CD1c-positive myeloid dendritic cell (primary cell): ENCODE results near the gene GXYLT2.
"Not testable (repeated sequence)": the region's sequence is repeated elsewhere in the genome, so short reads cannot be mapped to it uniquely, and the experiment has no call there.

Experiments used
- DNase-seq: peaks from one replicate; pipeline ENCODE4 v3.0.0-alpha.2; 2016; ENCODE audit errors: extremely low spot score

The GXYLT2 gene

DNA sequence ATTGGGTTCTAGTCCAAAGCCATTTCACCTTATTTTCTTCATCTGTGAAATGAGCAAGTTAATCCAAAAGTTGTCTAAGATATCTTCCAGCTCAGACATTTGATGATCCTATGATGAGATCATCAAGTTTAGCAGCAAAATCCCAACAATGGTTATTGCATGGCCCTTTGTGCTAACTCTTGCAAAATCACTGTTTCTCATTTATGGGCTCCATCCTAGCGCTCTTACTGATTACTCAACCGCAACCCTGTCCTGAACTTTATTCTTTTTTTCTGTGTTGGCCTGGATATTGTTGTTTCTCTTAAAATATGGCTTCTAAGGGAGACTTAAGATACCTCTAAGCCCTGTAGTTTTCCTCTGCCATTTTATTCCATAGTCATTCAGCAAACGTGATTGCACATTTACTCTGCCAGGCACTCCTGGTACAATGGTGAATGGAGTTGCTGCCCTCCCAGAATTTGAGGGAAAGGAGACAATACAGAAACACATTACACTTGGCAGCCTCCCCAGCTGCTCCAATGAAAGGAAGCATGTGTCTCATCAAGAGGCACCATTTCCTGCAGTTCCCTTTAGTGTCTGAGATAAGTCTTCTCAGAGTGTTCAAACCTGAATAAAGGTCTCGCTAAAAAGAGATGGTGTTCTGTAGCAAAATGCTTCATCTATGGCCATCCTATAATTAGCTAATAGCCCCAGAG lies 4.4 kb downstream of the GXYLT2 start:
- DNase-seq, result no peak

DNA sequence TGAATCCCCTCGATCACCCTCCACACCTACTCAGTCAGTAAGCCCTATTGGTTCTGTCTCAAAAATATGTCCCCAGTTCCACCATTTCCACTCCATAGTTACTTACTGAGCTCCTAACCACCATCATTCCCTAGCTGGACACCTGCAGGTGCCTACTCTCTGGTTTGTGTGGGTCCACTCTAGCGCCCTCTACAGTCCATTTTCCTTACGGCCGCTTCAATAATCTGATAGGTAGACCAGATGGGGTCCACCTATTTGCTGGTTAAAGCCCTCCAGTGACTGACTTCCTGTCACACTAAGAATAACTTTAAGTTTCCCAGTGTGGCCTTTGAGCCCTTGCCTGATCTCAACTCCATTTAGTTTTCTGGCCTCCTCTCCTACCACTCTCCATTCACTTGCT lies 5.0 kb downstream of the GXYLT2 start:
- DNase-seq, result no peak

DNA sequence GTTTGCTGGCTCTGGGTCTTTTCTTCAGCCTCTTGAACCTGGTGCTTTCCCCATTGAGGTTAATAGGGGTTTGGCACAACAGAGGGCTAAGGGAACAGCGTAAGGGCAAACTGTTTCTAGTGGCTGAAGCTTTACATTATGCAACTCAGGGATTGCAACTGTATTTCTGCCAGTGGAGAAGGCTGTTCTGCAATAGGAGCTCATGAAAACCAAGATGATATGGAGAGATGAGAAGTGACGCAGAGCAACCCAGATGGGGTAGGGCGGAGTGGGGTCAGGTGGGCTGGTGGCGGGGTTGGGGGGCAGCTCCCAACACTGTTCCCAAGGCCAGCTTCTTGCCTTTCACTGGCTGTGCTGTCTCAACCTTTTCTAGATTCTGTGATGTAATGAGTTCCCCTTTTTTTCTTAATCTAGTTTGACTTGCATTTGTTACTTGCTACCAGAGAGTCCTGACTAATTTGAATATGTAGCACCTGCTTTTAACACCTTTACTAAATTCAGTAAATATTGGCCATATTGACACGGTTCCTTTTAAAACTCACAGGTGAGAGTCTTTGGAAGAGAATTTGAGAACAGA lies 7.2 kb downstream of the GXYLT2 start:
- peak; percentile 8 for DNase-seq

DNA sequence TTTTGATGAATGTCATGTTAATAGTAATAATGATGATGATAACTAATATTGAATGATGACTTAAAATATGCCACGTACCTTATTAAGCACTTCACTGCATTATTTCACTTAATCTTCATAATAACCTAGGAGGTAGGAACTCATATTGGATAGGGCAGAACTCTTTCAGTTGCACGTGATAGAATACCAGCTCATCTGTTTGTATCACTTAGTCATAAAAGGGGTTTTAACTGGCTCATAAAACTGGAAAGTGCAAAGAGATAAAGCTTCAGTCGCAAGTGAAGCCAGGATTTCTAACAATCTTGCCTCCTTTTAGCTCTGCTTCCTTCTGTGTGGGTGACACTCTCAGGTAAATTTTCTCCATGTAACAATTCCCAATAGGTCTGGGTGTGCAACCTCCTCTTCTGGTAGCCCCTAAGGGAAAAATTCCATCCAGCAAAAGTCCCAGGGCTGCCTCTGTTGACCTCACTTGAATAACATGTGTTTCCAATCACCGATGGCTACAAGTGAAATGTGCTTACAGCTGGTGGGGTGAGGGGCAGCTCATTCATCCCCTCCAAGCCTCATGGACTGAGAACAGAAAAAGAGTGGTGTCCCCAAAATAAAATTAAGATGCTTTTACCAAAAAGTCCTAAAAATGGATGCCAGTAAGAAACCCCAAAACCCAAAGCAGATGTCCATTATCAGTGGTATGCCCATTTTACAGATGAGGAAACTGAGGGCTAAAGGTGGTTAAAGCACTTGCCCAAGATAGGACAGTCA lies 9.3 kb downstream of the GXYLT2 start:
- DNase-seq, result no peak

DNA sequence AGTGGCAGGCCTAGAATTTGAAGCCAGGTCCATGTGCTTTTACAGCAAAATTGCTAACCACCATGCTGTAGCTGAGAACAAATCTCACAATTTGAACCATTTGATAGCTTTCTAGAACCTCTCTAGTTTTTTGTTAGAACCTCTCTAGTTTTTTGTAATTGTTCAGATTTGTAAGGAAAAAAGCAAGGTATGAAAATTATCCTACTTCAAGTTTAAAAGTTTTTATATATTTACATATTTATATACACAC lies 9.8 kb downstream of the GXYLT2 start:
- DNase-seq, result no peak

DNA sequence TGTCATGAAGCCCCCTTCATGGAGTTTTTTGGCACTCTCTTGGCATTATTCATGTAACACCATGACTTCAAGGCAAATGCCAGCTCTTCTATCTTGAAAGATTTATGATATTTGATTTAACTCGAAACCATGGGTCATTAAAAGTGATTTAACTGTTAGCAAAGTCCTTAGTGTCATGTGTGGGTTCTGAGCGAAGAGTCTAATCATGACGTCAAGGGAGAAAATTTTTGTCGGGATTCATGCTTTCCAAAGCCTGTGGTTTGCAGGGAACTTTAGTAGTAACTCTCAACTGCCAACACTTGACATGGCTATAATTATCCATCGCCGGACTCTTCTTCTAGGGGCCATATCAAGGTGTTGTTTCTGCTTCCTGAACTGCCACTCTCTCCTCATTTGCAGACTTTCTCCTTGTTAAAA lies 11.5 kb downstream of the GXYLT2 start:
- no peak for DNase-seq

DNA sequence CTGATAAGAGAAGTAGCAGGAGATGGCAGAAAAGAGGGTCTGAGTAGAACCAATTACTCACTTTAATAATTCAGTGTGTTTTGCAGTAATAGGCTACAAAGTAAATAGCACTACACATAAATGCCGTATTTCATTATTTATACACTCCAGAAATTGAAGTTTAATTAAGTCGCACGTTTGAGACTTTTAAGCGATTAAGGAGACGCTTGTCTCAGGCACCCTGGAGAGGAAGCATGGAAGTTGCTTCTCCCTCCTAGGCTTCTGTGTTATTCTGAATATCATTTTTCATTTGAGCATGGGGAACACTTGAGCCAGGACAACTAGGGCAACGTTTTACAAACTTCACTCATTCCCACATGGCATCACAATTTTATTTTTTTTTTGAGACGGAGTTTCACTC lies 12.2 kb downstream of the GXYLT2 start:
- DNase-seq, result no peak

DNA sequence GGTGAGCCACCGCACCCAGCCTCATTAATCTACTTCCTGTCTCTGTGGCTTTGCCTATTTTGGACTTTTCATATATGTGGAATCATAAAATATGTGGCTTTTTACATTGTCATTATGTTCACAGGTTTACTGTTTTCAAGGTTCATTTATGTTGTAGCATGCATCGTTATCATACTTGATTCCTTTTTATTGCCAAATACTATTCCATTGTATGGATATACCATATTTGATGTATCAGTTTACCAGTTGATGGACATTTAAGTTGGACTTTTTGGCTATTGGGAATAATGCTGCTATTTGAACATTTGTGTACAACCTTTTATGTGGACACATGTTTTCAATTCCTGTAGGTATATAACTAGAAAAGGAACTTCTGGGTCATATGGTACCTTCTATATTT lies 14.0 kb downstream of the GXYLT2 start:
- no peak for DNase-seq

DNA sequence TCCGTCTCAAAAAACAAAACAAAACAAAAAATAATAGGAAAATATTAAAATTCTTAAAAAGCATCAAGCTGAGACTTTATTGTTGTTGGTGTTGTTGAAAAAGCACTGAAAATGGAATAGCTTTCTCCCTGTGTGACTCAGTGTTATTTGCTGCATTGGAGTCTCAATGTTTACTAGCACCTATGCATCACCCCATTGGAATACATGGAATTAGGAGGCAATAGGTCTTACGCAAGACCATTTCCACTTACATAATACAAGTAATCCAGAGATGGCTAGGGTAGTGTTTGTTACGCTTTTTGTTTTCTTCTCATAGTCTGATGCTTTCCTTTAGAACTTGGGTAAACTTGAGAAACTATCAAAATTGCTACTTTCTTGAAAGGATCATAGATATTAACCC lies 15.2 kb downstream of the GXYLT2 start:
- DNase-seq, result no peak

DNA sequence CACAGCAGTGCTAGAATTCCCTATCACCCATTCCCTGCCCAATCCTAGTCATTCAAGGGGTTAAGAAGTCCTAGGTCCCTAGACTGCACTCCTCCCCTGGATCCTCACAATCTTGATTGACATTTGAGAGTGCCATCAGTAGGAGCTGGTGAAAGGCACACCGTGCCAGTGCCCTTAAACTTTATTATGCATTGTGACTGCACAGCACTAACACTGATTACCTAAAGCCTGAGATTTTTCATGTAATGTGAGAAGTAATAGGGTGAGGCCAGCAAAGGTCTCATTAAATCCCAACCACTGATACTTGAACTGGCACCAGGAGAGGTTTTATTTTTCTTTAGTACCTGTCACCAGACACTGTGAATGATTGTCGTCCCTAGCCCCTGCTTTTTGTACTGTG lies 16.3 kb downstream of the GXYLT2 start:
- DNase-seq, result no peak

DNA sequence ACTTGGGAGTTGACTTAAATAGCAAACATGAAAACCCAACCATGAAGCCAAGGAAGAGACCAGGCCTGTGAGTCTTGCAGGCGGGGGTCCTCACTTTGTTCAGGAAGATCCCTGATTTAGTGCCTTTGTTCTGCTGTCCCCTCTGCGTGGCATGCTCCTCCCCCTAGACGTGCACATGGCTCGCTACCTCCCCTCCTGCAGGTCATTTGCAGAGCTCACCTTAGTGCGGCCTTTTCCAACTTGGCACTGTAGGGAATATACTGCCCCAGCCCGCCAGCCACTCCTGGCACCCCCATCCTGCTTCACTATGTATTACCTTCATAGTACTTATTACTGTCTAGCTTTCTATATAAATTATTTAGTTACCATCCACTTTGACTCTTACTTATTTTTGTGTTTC lies 18.3 kb downstream of the GXYLT2 start:
- no peak for DNase-seq

DNA sequence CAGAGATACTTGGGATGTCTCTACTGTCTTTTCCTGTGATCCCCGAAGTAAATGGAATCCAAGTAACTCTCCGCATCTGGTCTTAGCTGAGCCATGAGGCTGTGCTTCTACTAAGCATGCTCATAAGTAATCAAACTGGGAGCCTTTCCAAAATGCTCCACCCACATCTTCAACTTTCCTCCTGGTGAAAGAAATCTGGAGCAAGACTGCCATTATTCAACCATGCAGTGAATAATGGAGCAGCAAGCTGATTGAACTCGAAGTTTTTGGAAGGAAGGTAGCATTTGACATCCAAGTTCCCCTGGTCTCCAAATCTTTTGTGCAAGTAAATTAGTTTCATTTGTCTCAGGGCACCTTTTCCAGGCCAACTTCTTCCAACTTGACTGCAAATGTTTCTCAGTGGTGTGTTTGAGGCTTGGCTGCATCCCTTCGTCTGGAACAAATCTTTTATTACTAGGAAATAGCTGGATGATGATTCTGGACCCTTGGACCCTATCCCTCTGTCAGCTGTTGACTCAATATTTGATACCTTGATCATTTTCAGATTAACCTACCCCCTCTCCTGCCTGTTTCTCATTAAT lies 19.4 kb downstream of the GXYLT2 start:
- no peak for DNase-seq

DNA sequence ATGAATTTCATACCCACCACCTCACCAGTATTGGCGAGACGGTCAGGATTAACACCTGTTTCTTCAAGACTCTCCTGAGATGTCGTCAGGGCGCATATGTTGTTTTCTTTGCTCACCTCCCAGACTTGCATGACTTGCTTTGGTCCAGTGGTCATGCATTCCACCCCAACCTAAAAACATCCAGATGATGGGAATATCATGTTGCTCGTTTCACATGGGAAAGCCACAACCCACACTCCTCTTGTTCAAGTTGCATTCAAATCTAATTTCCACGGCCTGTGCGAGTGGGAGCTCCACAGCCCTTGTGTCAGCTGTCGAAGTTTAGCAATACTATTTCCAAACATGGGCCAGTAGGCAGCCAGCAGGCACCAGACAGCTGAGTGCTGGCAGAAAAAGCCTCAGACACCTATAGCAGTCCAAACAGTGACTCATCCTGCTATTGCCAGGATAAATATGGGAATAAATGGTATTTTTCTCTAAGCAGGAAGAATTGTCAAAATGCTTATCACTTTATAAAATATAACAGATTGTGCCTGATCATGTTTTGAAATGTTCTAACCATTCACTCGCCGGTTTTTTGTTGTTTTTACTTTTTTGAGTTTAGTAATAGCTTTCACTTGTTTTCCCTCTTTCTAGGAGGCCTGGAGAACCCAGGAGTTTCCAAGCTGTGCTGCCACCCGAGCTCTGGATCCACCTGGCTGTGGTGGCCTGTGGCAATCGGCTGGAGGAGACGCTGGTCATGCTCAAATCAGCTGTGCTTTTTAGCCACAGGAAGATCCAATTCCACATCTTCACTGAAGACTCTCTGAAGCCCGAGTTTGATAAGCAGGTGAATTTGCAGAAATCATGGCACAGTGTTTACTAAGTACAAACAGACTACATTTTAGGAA lies 20.1 kb downstream of the GXYLT2 start:
- DNase-seq, result no peak

DNA sequence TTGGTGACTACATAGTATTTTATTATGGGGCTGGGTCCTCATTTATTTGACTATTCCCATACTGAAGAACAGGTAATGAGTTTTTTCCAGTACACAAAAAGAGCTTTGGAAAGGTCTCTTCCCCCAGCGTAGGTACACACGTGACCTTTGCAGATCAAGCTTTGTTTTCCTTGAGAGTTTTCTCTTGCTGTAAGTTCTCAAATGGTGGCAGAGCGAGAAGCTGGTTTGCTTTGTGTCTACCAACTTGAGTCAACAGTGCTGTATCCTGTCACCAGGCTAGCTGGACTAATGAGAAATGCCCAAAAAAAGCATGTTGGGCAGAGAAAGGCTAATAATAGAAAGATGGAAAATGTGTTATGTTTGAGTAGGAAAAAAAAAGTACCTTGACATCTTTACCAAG lies 21.7 kb downstream of the GXYLT2 start:
- no peak for DNase-seq

DNA sequence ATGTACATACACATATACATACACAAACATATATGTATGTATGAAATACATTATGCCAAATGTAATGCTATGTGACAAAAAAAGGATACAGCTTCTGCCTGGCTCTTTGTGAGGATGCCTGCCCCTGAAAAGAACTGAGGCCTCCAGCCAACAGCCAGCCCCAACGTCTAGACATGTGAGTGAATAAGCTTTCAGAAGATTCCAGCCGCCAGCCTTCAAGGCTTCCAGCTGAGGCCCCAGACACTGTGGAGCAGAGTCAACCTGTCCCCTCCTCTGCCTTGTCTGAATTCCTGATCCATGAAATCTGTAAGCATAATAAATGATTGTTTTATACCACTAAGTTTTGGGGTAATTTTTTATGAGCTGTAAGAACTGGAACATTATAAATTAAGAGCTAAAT lies 24.7 kb downstream of the GXYLT2 start:
- no peak for DNase-seq

DNA sequence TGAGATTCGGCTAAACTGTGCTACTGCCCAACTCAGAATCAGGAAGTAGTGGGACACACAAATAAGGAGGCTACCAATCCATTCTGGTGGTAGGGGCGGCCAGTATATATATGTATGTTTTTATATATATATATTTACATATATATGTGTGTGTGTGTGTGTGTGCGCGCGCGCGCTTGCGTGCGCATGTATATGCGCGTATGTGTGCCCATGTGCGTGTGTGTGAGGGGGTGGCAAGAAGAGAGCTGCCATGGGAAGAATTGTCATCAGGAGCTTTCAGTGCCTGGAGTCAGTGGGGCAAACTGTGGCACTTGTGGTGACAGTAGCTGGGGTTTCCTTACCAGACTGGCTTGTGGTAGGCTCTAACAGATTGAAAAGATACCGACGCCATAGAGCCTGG lies 26.5 kb downstream of the GXYLT2 start:
- DNase-seq, result no peak

DNA sequence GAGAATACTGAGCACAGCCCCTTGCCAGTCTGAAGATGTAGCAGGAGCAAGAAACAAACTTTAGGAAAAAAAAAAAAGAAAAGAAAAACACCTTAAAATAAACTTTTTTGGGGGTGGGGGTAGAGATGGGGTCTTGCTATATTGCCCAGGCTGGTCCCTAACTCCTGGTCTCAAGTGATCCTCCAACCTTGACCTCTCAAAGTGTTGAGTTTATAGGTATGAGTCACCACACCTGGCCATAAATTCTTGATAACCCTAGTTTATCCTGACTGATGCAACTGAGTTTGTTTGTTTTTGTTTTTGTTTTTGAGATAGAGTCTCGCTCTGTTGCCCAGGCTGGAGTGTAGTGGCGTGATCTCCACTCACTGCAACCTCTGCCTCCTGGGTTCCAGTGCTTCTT lies 28.4 kb downstream of the GXYLT2 start:
- DNase-seq, result no peak

DNA sequence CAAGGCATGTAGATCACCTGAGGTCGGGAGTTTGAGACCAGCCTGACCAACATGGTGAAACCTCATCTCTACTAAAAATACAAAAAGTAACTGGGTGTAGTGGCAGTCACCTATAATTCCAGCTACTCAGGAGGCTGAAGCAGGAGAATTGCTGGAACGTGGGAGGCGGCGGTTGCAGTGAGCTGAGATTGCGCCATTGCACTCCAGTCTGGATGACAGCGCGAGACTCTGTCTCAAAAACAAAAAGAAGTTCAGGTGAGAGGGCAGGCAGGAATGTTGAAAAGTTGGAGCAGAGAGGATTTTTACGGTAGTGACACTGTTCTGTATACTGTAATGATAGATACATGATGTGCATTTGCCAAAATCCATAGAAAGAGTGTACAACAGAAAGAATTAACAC lies 31.7 kb downstream of the GXYLT2 start:
- no peak for DNase-seq

DNA sequence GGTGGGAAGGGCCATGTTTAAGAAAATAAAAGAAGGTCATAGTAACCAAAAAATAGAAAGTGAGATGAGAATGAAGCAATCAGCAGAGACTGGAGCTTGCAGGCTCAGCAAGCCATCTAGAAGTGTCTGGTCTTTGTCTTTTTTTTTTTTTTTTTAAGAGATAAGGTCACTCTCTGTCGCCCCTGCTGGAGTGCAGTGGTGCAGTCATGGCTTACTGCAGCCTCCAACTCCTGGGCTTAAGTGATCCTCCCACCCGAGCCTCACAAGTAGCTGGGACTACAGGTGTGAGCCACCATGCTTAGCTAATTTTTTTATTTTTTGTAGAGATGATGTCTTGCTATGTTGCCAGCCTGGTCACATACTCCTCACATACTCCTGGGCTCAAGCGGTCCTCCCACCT lies 36.2 kb downstream of the GXYLT2 start:
- no peak for DNase-seq

DNA sequence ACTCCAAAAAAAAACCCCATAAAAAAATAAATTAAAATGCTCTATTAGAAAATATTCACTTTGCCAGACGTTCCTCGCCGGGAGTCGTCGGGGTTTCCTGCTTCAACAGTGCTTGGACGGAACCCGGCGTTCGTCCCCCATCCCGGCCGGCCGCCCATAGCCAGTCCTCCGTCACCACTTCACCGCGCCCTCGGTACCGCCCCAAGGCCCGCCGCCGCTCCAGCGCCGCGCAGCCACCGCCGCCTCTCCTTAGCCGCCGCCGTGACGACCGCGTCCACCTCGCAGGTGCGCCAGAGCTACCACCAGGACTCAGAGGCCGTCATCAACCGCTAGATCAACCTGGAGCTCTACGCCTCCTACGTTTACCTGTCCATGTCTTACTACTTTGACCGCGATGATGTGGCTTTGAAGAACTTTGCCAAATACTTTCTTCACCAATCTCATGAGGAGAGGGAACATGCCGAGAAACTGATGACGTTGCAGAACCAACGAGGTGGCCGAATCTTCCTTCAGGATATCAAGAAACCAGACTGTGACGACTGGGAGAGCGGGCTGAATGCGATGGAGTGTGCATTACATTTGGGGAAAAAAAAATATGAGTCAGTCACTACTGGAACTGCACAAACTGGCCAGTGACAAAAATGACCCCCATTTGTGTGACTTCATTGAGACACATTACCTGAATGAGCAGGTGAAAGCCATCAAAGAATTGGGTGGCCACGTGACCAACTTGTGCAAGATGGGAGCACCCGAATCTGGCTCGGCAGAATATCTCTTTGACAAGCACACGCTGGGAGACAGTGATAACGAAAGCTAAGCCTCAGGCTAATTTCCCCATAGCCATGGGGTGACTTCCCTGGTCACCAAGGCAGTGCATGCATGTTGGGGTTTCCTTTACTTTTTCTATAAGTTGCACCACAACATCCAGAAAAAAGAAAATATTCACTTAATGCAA lies 41.2 kb downstream of the GXYLT2 start:
- not testable (repeated sequence) for DNase-seq

DNA sequence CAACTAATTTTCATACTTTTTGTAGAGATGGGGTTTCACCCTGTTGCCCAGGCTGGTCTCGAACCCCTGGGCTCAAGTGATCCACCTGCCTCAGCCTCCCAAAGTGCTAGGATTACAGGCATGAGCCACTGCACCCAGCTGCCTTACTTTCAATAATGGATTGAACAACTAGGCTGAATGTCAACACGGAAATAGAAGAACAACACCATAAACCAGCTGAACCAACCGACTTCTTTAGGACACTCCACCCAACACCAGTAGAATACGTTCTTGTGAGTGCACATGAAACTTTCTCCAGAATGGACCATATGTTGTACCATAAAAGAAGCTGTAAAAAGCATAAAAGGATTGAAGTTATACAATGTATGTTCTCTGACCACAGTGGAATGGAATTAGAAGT lies 42.9 kb downstream of the GXYLT2 start:
- no peak for DNase-seq
